K562 (cell line): Measurements from ENCODE around the gene PCBD1. TPM values are rescaled to one million over a fixed set of nuclear protein-coding genes. Genes with fewer than 3 reads are reported as not detected.

Source experiments
- ATAC-seq: fragments of 200-7000 bp; cut with Tn5 transposase; 3 replicates; pipeline ENCODE4 v1.9.1; 2020; ENCODE audit warnings: moderate library complexity
- BruUV-seq: library from RNA; stranded (reverse); fragments of 400-500 nt; replicated peaks from 2 replicates; lab custom pipeline; 2021; lab: Mats Ljungman, UMichigan
- CTCF ChIA-PET: fragments of 300-600 bp; formaldehyde crosslinking; extraction: SDS; loops from one replicate; lab custom pipeline; 2021; ENCODE audit warnings: low intra/inter-chr PET ratio; lab: Yijun Ruan, JAX
- POLR2A ChIA-PET: fragments of 300-600, 350-650 bp; sonication (Branson Sonifier 250); formaldehyde crosslinking; extraction: SDS; loops from one replicate; lab custom pipeline; 2021; ENCODE audit warnings: antibody characterized with exemption, inconsistent platforms; lab: Yijun Ruan, JAX
- DNase-seq, 4 experiments: peaks; one replicate each; pipeline versions ENCODE4 v3.0.0 to v3.0.0-alpha.2; 2011 to 2018; ENCODE audit warnings: low spot score in 3 of 4, mixed read lengths in 3 of 4; ENCODE audit errors: extremely low read depth in 1 of 4
- FAIRE-seq: peaks from 2 replicates; lab custom pipeline; 2011; peaks lifted over from hg19 to GRCh38; lab: Jason Lieb, UNC
- H2AFZ ChIP-seq: 2 replicates; pipeline ENCODE4 v1.6.0; 2011; ENCODE audit warnings: low read depth, low read length, control low read depth, inconsistent platforms
- H3K27ac ChIP-seq: fragments of 200-600 bp; 3 replicates; pipeline ENCODE4 v1.8.0; 2011; ENCODE audit warnings: low read depth, mild to moderate bottlenecking, control low read depth, inconsistent platforms, low read length, moderate library complexity, mixed read lengths; ENCODE audit errors: extremely low read depth
- H3K27me3 ChIP-seq, 2 experiments: fragments of 300-600 bp in 1 of 2; 2 replicates in 1 of 2; 3 replicates in 1 of 2; pipeline versions ENCODE4 v1.6.0 to v1.8.0; 2011; ENCODE audit warnings: inconsistent platforms in 2 of 2, low read length in 2 of 2, mild to moderate bottlenecking in 1 of 2, mixed read lengths in 1 of 2, moderate library complexity in 1 of 2; ENCODE audit not compliant: control insufficient read depth in 2 of 2, insufficient read depth in 2 of 2
- H3K36me3 ChIP-seq: fragments of 300-600 bp; 3 replicates; pipeline ENCODE4 v1.8.0; 2011; ENCODE audit warnings: mild to moderate bottlenecking, low read length, inconsistent platforms; ENCODE audit not compliant: control insufficient read depth, insufficient read depth
- H3K4me1 ChIP-seq, 2 experiments: fragments of 200-600 bp in 1 of 2; replicated peaks in 1 of 2; 2 replicates in 1 of 2; 3 replicates in 1 of 2; pipeline versions ENCODE4 v1.5.1 to v1.8.0; 2011; ENCODE audit warnings: inconsistent platforms in 2 of 2, low read length in 2 of 2, mild to moderate bottlenecking in 1 of 2, mixed read lengths in 1 of 2, moderate library complexity in 1 of 2; ENCODE audit not compliant: control insufficient read depth in 2 of 2, insufficient read depth in 2 of 2
- H3K4me2 ChIP-seq: 2 replicates; pipeline ENCODE4 v1.6.1; 2011; ENCODE audit warnings: low read length, control low read depth, inconsistent platforms, mixed read lengths; ENCODE audit not compliant: insufficient read depth
- H3K4me3 ChIP-seq: fragments of 200-600 bp; sonication (generic), shearing (Covaris generic); 2 replicates; pipeline ENCODE4 v1.5.1; 2016; ENCODE audit warnings: control low read depth, inconsistent platforms
- H3K79me2 ChIP-seq: fragments of 200-600 bp; 3 replicates; pipeline ENCODE4 v1.8.0; 2011; ENCODE audit warnings: low read length, inconsistent platforms; ENCODE audit not compliant: control insufficient read depth, insufficient read depth
- H3K9ac ChIP-seq, 2 experiments: 2 replicates each; pipeline versions ENCODE4 v1.6.0 to v1.6.1; 2011; ENCODE audit warnings: low read depth in 2 of 2, low read length in 2 of 2, control low read depth in 1 of 2, inconsistent platforms in 1 of 2, mild to moderate bottlenecking in 1 of 2, mixed read lengths in 1 of 2; ENCODE audit not compliant: insufficient read depth in 1 of 2
- H3K9me1 ChIP-seq: one replicate; pipeline ENCODE4 v1.6.0; 2011; ENCODE audit warnings: inconsistent platforms, mild to moderate bottlenecking, low read length, moderate library complexity; ENCODE audit not compliant: control insufficient read depth, insufficient read depth
- H3K9me3 ChIP-seq: replicated peaks from 2 replicates; pipeline ENCODE4 v1.5.1; 2011; ENCODE audit warnings: low read depth, low read length, inconsistent platforms; ENCODE audit not compliant: control insufficient read depth, insufficient read depth
- H4K20me1 ChIP-seq: replicated peaks from 2 replicates; pipeline ENCODE4 v1.6.1; 2011; ENCODE audit warnings: low read length, inconsistent platforms, mixed read lengths; ENCODE audit not compliant: control insufficient read depth, insufficient read depth
- BRD9 ChIP-seq: fragments of 450-650 bp; IDR thresholded peaks from 2 replicates; pipeline ENCODE4 v1.6.1; 2018; ENCODE audit warnings: low read depth; ENCODE audit not compliant: partially characterized antibody
- HEY1 ChIP-seq: fragments of 250-450 bp; sonication (Bioruptor Pico); IDR thresholded peaks from 2 replicates; pipeline ENCODE4 v1.5.0; 2020; ENCODE audit warnings: mild to moderate bottlenecking, moderate library complexity, borderline replicate concordance
- HLTF ChIP-seq: fragments of 450-650 bp; IDR thresholded peaks from 2 replicates; pipeline ENCODE4 v1.6.1; 2016
- HMG20A ChIP-seq: fragments of 450-650 bp; formaldehyde crosslinking; conservative IDR thresholded peaks from 2 replicates; pipeline ENCODE4 v1.4.0; 2020; ENCODE audit warnings: mild to moderate bottlenecking, mixed read lengths
- ILF3 ChIP-seq: fragments of 450-650 bp; IDR thresholded peaks from 2 replicates; pipeline ENCODE4 v1.6.1; 2018; ENCODE audit warnings: antibody characterized with exemption, mild to moderate bottlenecking, moderate library complexity, borderline replicate concordance
- NFE2L1 ChIP-seq: fragments of 450-650 bp; IDR thresholded peaks from 2 replicates; pipeline ENCODE4 v1.6.1; 2016; ENCODE audit warnings: missing genetic modification characterization, low read depth, mild to moderate bottlenecking, missing compliant biosample characterization, moderate library complexity, borderline replicate concordance
- PHTF2 ChIP-seq: fragments of 250-450 bp; sonication (Bioruptor Pico); IDR thresholded peaks from 2 replicates; pipeline ENCODE4 v1.5.0; 2021; ENCODE audit warnings: mild to moderate bottlenecking
- SRSF7 ChIP-seq: fragments of 200-400 bp; formaldehyde crosslinking; optimal IDR thresholded peaks from 2 replicates; pipeline ENCODE3; 2017; ENCODE audit warnings: mild to moderate bottlenecking, low read depth, low read length
- ZFP30 ChIP-seq: fragments of 250-450 bp; sonication (Bioruptor Pico); IDR thresholded peaks from 2 replicates; pipeline ENCODE4 v1.8.0; 2022; ENCODE audit warnings: moderate library complexity, mild to moderate bottlenecking, inconsistent platforms, borderline replicate concordance
- ZFX ChIP-seq: sonication (generic); formaldehyde crosslinking; IDR thresholded peaks from 2 replicates; pipeline ENCODE4 v1.8.0; 2022; ENCODE audit warnings: mild to moderate bottlenecking, missing genetic modification reagents, moderate library complexity
- ZNF431 ChIP-seq: sonication (generic); formaldehyde crosslinking; IDR thresholded peaks from 2 replicates; pipeline ENCODE4 v1.8.0; 2022; ENCODE audit warnings: mild to moderate bottlenecking, missing genetic modification reagents
- ZNF695 ChIP-seq: fragments of 450-650 bp; formaldehyde crosslinking; IDR thresholded peaks from 2 replicates; pipeline ENCODE4 v1.4.0; 2020; ENCODE audit warnings: mild to moderate bottlenecking, moderate library complexity
- WGBS: fragments of 100-300 bp; shearing (Covaris generic); methylation state at CpG from one replicate; pipeline ENCODE4 v1.1.6; 2016; ENCODE audit warnings: low coverage, mixed read lengths; ENCODE audit not compliant: insufficient coverage; ENCODE audit errors: missing lambda C conversion rate; 5-methylcytosine and 5-hydroxymethylcytosine counted together
- in situ Hi-C: fragments of 300-500 bp; cut with MboI; formaldehyde crosslinking; loops from 4 replicates; pipeline ENCODE4 v1.15.0; 2018; ENCODE audit warnings: inconsistent platforms, mixed read lengths
- intact Hi-C: fragments of 100-400 bp; cut with micrococcal nuclease; formaldehyde crosslinking; loops from 2 replicates; pipeline ENCODE4 v1.14.2; 2022
- polyA plus RNA-seq, 8 experiments: library from polyadenylated mRNA; depleted of rRNA in 4 of 8; stranded (reverse) in 5 of 8; unstranded in 3 of 8; fragments of >200 nt; fragmentation: Nextera tagmentation in 2 of 8; fragmentation: Illumina TruSeq in 1 of 8; extraction: Ambion mirVana in 2 of 8; extraction: Trizol in 1 of 8; gene quantifications; 2 replicates each; pipeline versions ENCODE4 v1.2.1 to v1.2.3, GENCODE V29; 2011 to 2014; ENCODE audit warnings: inconsistent platforms in 1 of 8, missing spikeins in 1 of 8
- total RNA-seq, 7 experiments: library from RNA; depleted of rRNA in 6 of 7; stranded (reverse); fragments of >200 nt in 6 of 7; fragmentation: Illumina TruSeq in 2 of 7; extraction: Trizol in 2 of 7; gene quantifications; 2 replicates each; pipeline versions ENCODE4 v1.2.1 to v1.2.3, GENCODE V29; 2011 to 2021; ENCODE audit warnings: low replicate concordance in 1 of 7
- TF ChIP-seq, protein P1 (sequence below): fragments of 450-650 bp; IDR thresholded peaks from 2 replicates; pipeline ENCODE4 v1.6.1; 2016; ENCODE audit warnings: mild to moderate bottlenecking
- TF ChIP-seq, protein P2 (sequence below): fragments of 450-650 bp; IDR thresholded peaks from 2 replicates; pipeline ENCODE4 v1.6.1; 2016; ENCODE audit warnings: antibody characterized with exemption

Gene PCBD1
- total and polyA plus RNA-seq, 9 of the 15 experiments (the other 6 are each of a cell fraction or from before 2014, with no cell fraction given) = 14.6 to 109 (median 57.0) TPM

DNA sequence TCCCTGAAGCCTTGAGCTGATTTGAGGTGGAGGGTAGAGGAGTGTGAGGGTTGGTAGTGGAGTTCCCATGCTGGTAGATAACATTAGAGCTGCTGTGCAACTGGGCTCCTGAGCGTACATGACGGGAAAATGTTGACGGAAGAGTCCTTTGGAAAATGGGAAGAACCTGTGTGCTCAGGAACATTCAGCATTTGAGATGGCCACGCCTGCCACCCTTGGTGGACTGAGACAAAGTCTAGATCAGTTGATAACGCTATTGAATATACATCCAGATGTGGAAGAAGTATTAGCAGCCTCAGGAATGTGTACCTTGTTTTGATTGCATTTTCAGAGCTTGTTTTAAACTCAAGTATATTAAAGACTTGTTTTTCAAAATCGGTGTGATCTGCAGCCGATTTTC lies 16.1 kb downstream of the PCBD1 start:
- H3K4me2 ChIP-seq = no peak overlapping the region
- H3K27ac ChIP-seq = no peak overlapping the region
- no peaks in the 10 kb centered on the region for H3K9me1 ChIP-seq
- ChIA-PET CTCF (no interaction called here), POLR2A (interaction anchor here (0.7 to 1.5 kb wide), 3 partner anchors 15 to 1357 kb away, joined by 3 to 4 read pairs (median 4); no protein-coding TSS in a partner anchor)
- no peak for ATAC-seq
- no peaks in the 10 kb centered on the region for H3K27me3 ChIP-seq
- no peaks in the 10 kb centered on the region for H3K36me3 ChIP-seq
- no peaks in the 10 kb centered on the region for H4K20me1 ChIP-seq
- no peak for FAIRE-seq
- H3K9ac ChIP-seq = no peak overlapping the region
- no peaks in the 10 kb centered on the region; a peak in 2 of 5 replicates for H3K4me1 ChIP-seq
- no peaks in the 10 kb centered on the region for H3K9me3 ChIP-seq
- DNase-seq = no peak
- H2AFZ ChIP-seq = no peak overlapping the region
- intact Hi-C loops (no loop called here), in situ Hi-C loops (no loop called here)
- WGBS = 52% methylated on average over 7 of the region's 7 CpGs
- H3K79me2 ChIP-seq = no peaks in the 10 kb centered on the region
- no TSS peak for BruUV-seq
- no peak for TF ChIP-seq ILF3
- TF ChIP-seq ZFX (CRISPR knock-in tag) = no peak
- no peak for TF ChIP-seq HEY1 (CRISPR knock-in tag)
- no peak for TF ChIP-seq ZFP30
- TF ChIP-seq, protein P1, sequence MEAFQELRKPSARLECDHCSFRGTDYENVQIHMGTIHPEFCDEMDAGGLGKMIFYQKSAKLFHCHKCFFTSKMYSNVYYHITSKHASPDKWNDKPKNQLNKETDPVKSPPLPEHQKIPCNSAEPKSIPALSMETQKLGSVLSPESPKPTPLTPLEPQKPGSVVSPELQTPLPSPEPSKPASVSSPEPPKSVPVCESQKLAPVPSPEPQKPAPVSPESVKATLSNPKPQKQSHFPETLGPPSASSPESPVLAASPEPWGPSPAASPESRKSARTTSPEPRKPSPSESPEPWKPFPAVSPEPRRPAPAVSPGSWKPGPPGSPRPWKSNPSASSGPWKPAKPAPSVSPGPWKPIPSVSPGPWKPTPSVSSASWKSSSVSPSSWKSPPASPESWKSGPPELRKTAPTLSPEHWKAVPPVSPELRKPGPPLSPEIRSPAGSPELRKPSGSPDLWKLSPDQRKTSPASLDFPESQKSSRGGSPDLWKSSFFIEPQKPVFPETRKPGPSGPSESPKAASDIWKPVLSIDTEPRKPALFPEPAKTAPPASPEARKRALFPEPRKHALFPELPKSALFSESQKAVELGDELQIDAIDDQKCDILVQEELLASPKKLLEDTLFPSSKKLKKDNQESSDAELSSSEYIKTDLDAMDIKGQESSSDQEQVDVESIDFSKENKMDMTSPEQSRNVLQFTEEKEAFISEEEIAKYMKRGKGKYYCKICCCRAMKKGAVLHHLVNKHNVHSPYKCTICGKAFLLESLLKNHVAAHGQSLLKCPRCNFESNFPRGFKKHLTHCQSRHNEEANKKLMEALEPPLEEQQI = no peak
- TF ChIP-seq, protein P2, sequence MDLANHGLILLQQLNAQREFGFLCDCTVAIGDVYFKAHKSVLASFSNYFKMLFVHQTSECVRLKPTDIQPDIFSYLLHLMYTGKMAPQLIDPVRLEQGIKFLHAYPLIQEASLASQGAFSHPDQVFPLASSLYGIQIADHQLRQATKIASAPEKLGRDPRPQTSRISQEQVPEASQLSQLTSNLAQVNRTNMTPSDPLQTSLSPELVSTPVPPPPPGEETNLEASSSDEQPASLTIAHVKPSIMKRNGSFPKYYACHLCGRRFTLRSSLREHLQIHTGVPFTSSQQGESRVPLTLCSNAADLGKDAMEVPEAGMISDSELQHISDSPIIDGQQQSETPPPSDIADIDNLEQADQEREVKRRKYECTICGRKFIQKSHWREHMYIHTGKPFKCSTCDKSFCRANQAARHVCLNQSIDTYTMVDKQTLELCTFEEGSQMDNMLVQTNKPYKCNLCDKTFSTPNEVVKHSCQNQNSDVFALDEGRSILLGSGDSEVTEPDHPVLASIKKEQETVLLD = no peak
- no peak for TF ChIP-seq NFE2L1
- no peak for TF ChIP-seq ZNF695
- no peak for TF ChIP-seq SRSF7
- no peak for TF ChIP-seq PHTF2 (CRISPR knock-in tag)
- TF ChIP-seq ZNF431 (CRISPR knock-in tag) = no peak
- no peak for TF ChIP-seq HMG20A (CRISPR knock-in tag)
- no peak for TF ChIP-seq HLTF
- no peak for TF ChIP-seq BRD9
- no peak overlapping the region for H3K4me3 ChIP-seq
